Mesenchymal stem cell (in vitro differentiated cells and primary cell): Measurements from ENCODE around the gene SLC8A1.
A peak's percentile ranks its signal among the peaks of the same experiment; 100 is the strongest.

Source experiments
- DNase-seq: peaks from one replicate; pipeline ENCODE4 v3.0.0-alpha.2; 2013
- H2AFZ ChIP-seq: one replicate; pipeline ENCODE4 v1.6.1; 2013; ENCODE audit warnings: low read depth, mild to moderate bottlenecking, control low read depth, inconsistent platforms, low read length, moderate library complexity
- H2AK5ac ChIP-seq: 2 replicates; pipeline ENCODE4 v1.6.1; 2013; ENCODE audit warnings: low read length, moderate library complexity, mild to moderate bottlenecking, inconsistent platforms; ENCODE audit not compliant: severe bottlenecking
- H2BK120ac ChIP-seq: one replicate; pipeline ENCODE4 v1.6.1; 2013; ENCODE audit warnings: low read depth, mild to moderate bottlenecking, inconsistent platforms, low read length, moderate library complexity
- H2BK12ac ChIP-seq, 2 experiments: one replicate each; pipeline ENCODE4 v1.6.1; 2013; ENCODE audit warnings: inconsistent platforms in 2 of 2, low read length in 2 of 2, mild to moderate bottlenecking in 2 of 2, moderate library complexity in 2 of 2, control low read depth in 1 of 2
- H2BK15ac ChIP-seq: one replicate; pipeline ENCODE4 v1.6.1; 2013; ENCODE audit warnings: mild to moderate bottlenecking, low read depth, inconsistent platforms; ENCODE audit not compliant: poor library complexity, severe bottlenecking
- H2BK5ac ChIP-seq: 2 replicates; pipeline ENCODE4 v1.6.1; 2013; ENCODE audit warnings: low read depth, mild to moderate bottlenecking, low read length, control low read depth, inconsistent platforms; ENCODE audit not compliant: poor library complexity, severe bottlenecking
- H3K14ac ChIP-seq, 2 experiments: one replicate each; pipeline ENCODE4 v1.6.1; 2013; ENCODE audit warnings: inconsistent platforms in 2 of 2, low read length in 2 of 2, control low read depth in 1 of 2, mild to moderate bottlenecking in 1 of 2, moderate library complexity in 1 of 2
- H3K18ac ChIP-seq, 2 experiments: one replicate each; pipeline ENCODE4 v1.6.1; 2013; ENCODE audit warnings: inconsistent platforms in 2 of 2, low read length in 2 of 2, control low read depth in 1 of 2, low read depth in 1 of 2, mild to moderate bottlenecking in 1 of 2
- H3K23ac ChIP-seq, 2 experiments: one replicate each; pipeline ENCODE4 v1.6.1; 2013; ENCODE audit warnings: inconsistent platforms in 2 of 2, low read length in 2 of 2, mild to moderate bottlenecking in 2 of 2, moderate library complexity in 2 of 2, control low read depth in 1 of 2
- H3K27ac ChIP-seq: 2 replicates; pipeline ENCODE4 v1.5.1; 2013; ENCODE audit warnings: mild to moderate bottlenecking, moderate library complexity, low read length, control low read depth, inconsistent platforms; ENCODE audit not compliant: poor library complexity, severe bottlenecking
- H3K27me3 ChIP-seq, 2 experiments: 2 replicates each; pipeline versions ENCODE4 v1.6.1 to v1.7.0; 2013; ENCODE audit warnings: low read length in 2 of 2, mild to moderate bottlenecking in 2 of 2, moderate library complexity in 2 of 2, control low read depth in 1 of 2, inconsistent platforms in 1 of 2; ENCODE audit not compliant: control insufficient read depth in 1 of 2, insufficient read depth in 1 of 2
- H3K36me3 ChIP-seq, 2 experiments: 2 replicates each; pipeline versions ENCODE4 v1.6.1 to v1.7.0; 2013; ENCODE audit warnings: low read length in 2 of 2, control low read depth in 1 of 2, inconsistent platforms in 1 of 2, low read depth in 1 of 2, mild to moderate bottlenecking in 1 of 2; ENCODE audit not compliant: insufficient read depth in 2 of 2, control insufficient read depth in 1 of 2
- H3K4ac ChIP-seq, 2 experiments: one replicate each; pipeline ENCODE4 v1.6.1; 2013; ENCODE audit warnings: inconsistent platforms in 2 of 2, low read length in 2 of 2, mild to moderate bottlenecking in 2 of 2, moderate library complexity in 2 of 2, control low read depth in 1 of 2, low read depth in 1 of 2
- H3K4me1 ChIP-seq: 2 replicates; pipeline ENCODE4 v1.6.1; 2013; ENCODE audit warnings: low read depth, low read length, control low read depth; ENCODE audit not compliant: control insufficient read depth, insufficient read depth
- H3K4me2 ChIP-seq: 2 replicates; pipeline ENCODE4 v1.6.1; 2013; ENCODE audit warnings: low read length, mild to moderate bottlenecking, inconsistent platforms; ENCODE audit not compliant: poor library complexity, severe bottlenecking
- H3K4me3 ChIP-seq, 2 experiments: 2 replicates each; pipeline versions ENCODE4 v1.5.1 to v1.7.0; 2013; ENCODE audit warnings: low read length in 2 of 2, mild to moderate bottlenecking in 2 of 2, control low read depth in 1 of 2, low read depth in 1 of 2; ENCODE audit not compliant: insufficient read depth in 1 of 2
- H3K79me1 ChIP-seq: replicated peaks from 2 replicates; pipeline ENCODE4 v1.6.1; 2013; ENCODE audit warnings: mild to moderate bottlenecking, control low read depth, low read length, inconsistent platforms; ENCODE audit not compliant: poor library complexity, severe bottlenecking
- H3K9ac ChIP-seq: 2 replicates; pipeline ENCODE4 v1.7.0; 2013; ENCODE audit warnings: mild to moderate bottlenecking, low read length, moderate library complexity
- H3K9me3 ChIP-seq: 2 replicates; pipeline ENCODE4 v1.7.0; 2013; ENCODE audit warnings: mild to moderate bottlenecking, low read length; ENCODE audit not compliant: control insufficient read depth
- H4K8ac ChIP-seq: one replicate; pipeline ENCODE4 v1.6.1; 2013; ENCODE audit warnings: inconsistent platforms, mild to moderate bottlenecking, low read length, moderate library complexity
- H4K91ac ChIP-seq: one replicate; pipeline ENCODE4 v1.6.1; 2013; ENCODE audit warnings: mild to moderate bottlenecking, low read length, inconsistent platforms
- WGBS: methylation state at CpG from one replicate; pipeline ENCODE4 v1.1.7; 2013; ENCODE audit warnings: mixed read lengths; 5-methylcytosine and 5-hydroxymethylcytosine counted together

The SLC8A1 gene

GRCh38 chr2:40256649-40257048 is 195.2 kb downstream of the SLC8A1 start:
- no peak overlapping the region for H3K4ac ChIP-seq
- H2AK5ac ChIP-seq: peak overlapping the region; percentile 54
- no peaks in the 10 kb centered on the region for H3K27me3 ChIP-seq
- peak overlapping the region; percentile 27 for H4K91ac ChIP-seq
- no peak overlapping the region for H2AFZ ChIP-seq
- H3K79me1 ChIP-seq: peaks cover 8% of the 10 kb centered on the region
- H3K36me3 ChIP-seq: no peaks in the 10 kb centered on the region
- H4K8ac ChIP-seq: no peak overlapping the region
- no peak overlapping the region for H3K4me3 ChIP-seq
- no peak overlapping the region for H2BK12ac ChIP-seq
- no peak for DNase-seq
- H3K18ac ChIP-seq: no peak overlapping the region
- H2BK120ac ChIP-seq: no peak overlapping the region
- H3K23ac ChIP-seq: no peak overlapping the region
- H3K9ac ChIP-seq: no peak overlapping the region
- H3K14ac ChIP-seq: no peak overlapping the region
- H2BK15ac ChIP-seq: no peak overlapping the region
- H3K9me3 ChIP-seq: no peaks in the 10 kb centered on the region
- no peak overlapping the region for H3K4me2 ChIP-seq
- no peaks in the 10 kb centered on the region for H3K4me1 ChIP-seq
- H3K27ac ChIP-seq: no peak overlapping the region
- H2BK5ac ChIP-seq: no peak overlapping the region

- no peak overlapping the region for H3K18ac ChIP-seq
- no peak overlapping the region for H3K27ac ChIP-seq
- H3K36me3 ChIP-seq: no peaks in the 10 kb centered on the region
- H3K9me3 ChIP-seq: no peaks in the 10 kb centered on the region
- H3K4me1 ChIP-seq: no peaks in the 10 kb centered on the region
- H2AFZ ChIP-seq: no peak overlapping the region
- H2AK5ac ChIP-seq: no peak overlapping the region
- no peak overlapping the region for H3K4me3 ChIP-seq
- H2BK120ac ChIP-seq: no peak overlapping the region
- DNase-seq: no peak
- H3K79me1 ChIP-seq: peaks cover 6% of the 10 kb centered on the region
- H2BK5ac ChIP-seq: no peak overlapping the region
- H2BK15ac ChIP-seq: no peak overlapping the region
- 94% methylated on average over 3 of the region's 6 CpGs for WGBS
- no peak overlapping the region for H4K91ac ChIP-seq
- no peak overlapping the region for H3K4me2 ChIP-seq
- H3K23ac ChIP-seq: no peak overlapping the region
- H3K14ac ChIP-seq: no peak overlapping the region
- no peaks in the 10 kb centered on the region for H3K27me3 ChIP-seq
- H4K8ac ChIP-seq: no peak overlapping the region
- no peak overlapping the region for H2BK12ac ChIP-seq
- no peak overlapping the region for H3K4ac ChIP-seq
- no peak overlapping the region for H3K9ac ChIP-seq
Observed at GRCh38 chr2:40256008-40256407, 195.9 kb downstream of the SLC8A1 start.

- no peak overlapping the region for H2BK15ac ChIP-seq
- H3K27me3 ChIP-seq: no peaks in the 10 kb centered on the region
- H2BK5ac ChIP-seq: no peak overlapping the region
- H2BK12ac ChIP-seq: no peak overlapping the region
- no peak overlapping the region for H3K14ac ChIP-seq
- H3K4me1 ChIP-seq: no peaks in the 10 kb centered on the region
- no peak overlapping the region for H3K4ac ChIP-seq
- H2AK5ac ChIP-seq: no peak overlapping the region
- H3K4me2 ChIP-seq: no peak overlapping the region
- H3K36me3 ChIP-seq: no peaks in the 10 kb centered on the region
- no peak overlapping the region for H3K23ac ChIP-seq
- no peak for DNase-seq
- H4K91ac ChIP-seq: no peak overlapping the region
- no peak overlapping the region for H3K4me3 ChIP-seq
- H3K9ac ChIP-seq: no peak overlapping the region
- no peak overlapping the region for H2AFZ ChIP-seq
- no peak overlapping the region for H3K18ac ChIP-seq
- H3K79me1 ChIP-seq: peaks cover 6% of the 10 kb centered on the region
- no peaks in the 10 kb centered on the region for H3K9me3 ChIP-seq
- no peak overlapping the region for H4K8ac ChIP-seq
- no peak overlapping the region for H2BK120ac ChIP-seq
- H3K27ac ChIP-seq: no peak overlapping the region
Observed at GRCh38 chr2:40255103-40255502, 196.8 kb downstream of the SLC8A1 start.

GRCh38 chr2:40254611-40255010 is 197.3 kb downstream of the SLC8A1 start:
- Histone ChIP-seq H2BK12ac (no peak overlapping the region), H3K23ac (no peak overlapping the region), H3K4me2 (no peak overlapping the region), H3K4ac (no peak overlapping the region), H2BK120ac (no peak overlapping the region), H3K9ac (no peak overlapping the region), H4K91ac (no peak overlapping the region), H3K36me3 (no peaks in the 10 kb centered on the region), H3K27me3 (no peaks in the 10 kb centered on the region), H3K14ac (no peak overlapping the region), H3K79me1 (peaks cover 6% of the 10 kb centered on the region), H3K27ac (no peak overlapping the region), H3K4me3 (no peak overlapping the region), H2BK5ac (no peak overlapping the region), H3K18ac (no peak overlapping the region), H2AFZ (no peak overlapping the region), H2BK15ac (no peak overlapping the region), H2AK5ac (no peak overlapping the region), H3K4me1 (no peaks in the 10 kb centered on the region), H4K8ac (no peak overlapping the region), H3K9me3 (no peaks in the 10 kb centered on the region)
- WGBS: 100% methylated on average over 1 of the region's 1 CpG
- DNase-seq: no peak
